ENCODE data around the gene PCDH17.

DNA sequence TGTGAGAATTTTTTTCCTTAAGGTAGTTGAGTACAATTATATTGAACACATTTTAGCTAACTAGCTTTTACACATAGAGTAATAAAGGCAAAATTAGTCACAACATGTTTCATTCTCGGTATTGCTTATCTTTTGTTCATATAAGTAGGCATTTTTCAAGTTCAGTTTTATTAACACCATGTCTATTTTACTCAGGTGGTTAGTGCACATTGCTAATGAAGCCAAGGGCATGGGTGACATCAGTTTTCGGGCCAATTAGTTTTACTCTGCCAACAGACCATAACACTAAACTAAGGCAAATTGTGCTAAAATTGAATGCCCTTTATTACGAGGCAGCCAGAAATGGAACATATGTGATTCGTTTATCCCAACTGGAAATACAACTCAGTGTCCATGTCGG lies 19.6 kb upstream of the PCDH17 start:
- TF ChIP-seq TAF1 (IDR thresholded peaks at IDR 0.05; ENCODE audit: low read depth, low read length) (no peak), POLR2A (IDR thresholded peaks at IDR 0.05; ENCODE audit: low read depth, low read length) (no peak), POLR2AphosphoS5 (IDR thresholded peaks at IDR 0.05; ENCODE audit: low read depth, low read length) (no peak), PAX5 (IDR thresholded peaks at IDR 0.05; ENCODE audit: insufficient read depth, low read length, severe bottlenecking) (no peak)
